HEK293 (cell line): Measurements from ENCODE around the gene CHRNA4.

Experiments
- CTCF ChIA-PET: fragments of 350-600 bp; formaldehyde crosslinking; extraction: SDS; loops from one replicate; lab custom pipeline; 2021; ENCODE audit warnings: antibody characterized with exemption; lab: Yijun Ruan, JAX
- POLR2A ChIA-PET: fragments of 300-600 bp; formaldehyde crosslinking; extraction: SDS; loops from one replicate; lab custom pipeline; 2020; ENCODE audit warnings: antibody characterized with exemption, inconsistent platforms; lab: Yijun Ruan, JAX
- H3K27ac ChIP-seq: fragments of 200-500 bp; sonication (Bioruptor generic); 2 replicates; pipeline ENCODE4 v1.5.1; 2014; ENCODE audit warnings: low read depth, low read length, control low read depth, inconsistent platforms; ENCODE audit errors: extremely low read depth
- H3K36me3 ChIP-seq, 2 experiments: fragments of 200-500 bp in 1 of 2; sonication (Bioruptor generic) in 1 of 2; 1 replicate in 1 of 2; 2 replicates in 1 of 2; pipeline ENCODE4 v1.5.1; 2014 to 2017; ENCODE audit warnings: inconsistent platforms in 2 of 2, low read length in 2 of 2; ENCODE audit not compliant: control insufficient read depth in 2 of 2, insufficient read depth in 1 of 2
- H3K4me1 ChIP-seq: fragments of 200-500 bp; sonication (Bioruptor generic); 2 replicates; pipeline ENCODE4 v1.5.1; 2014; ENCODE audit warnings: mild to moderate bottlenecking, low read length, inconsistent platforms; ENCODE audit not compliant: control insufficient read depth, insufficient read depth
- H3K4me3 ChIP-seq: 2 replicates; pipeline ENCODE4 v1.5.1; 2011; ENCODE audit warnings: low read depth, mild to moderate bottlenecking, control low read depth, low read length, moderate library complexity
- H3K9me3 ChIP-seq: fragments of 200-500 bp; sonication (Bioruptor generic); 2 replicates; pipeline ENCODE4 v1.5.1; 2014; ENCODE audit warnings: low read depth, low read length, inconsistent platforms; ENCODE audit not compliant: control insufficient read depth, insufficient read depth
- GFI1B ChIP-seq: fragments of 450-650 bp; formaldehyde crosslinking; IDR thresholded peaks from 2 replicates; pipeline ENCODE4 v1.5.1; 2016; ENCODE audit warnings: missing biosample characterization, missing genetic modification characterization
- MZF1 ChIP-seq: fragments of 450-650 bp; formaldehyde crosslinking; IDR thresholded peaks from 2 replicates; pipeline ENCODE4 v1.5.1; 2017; ENCODE audit warnings: missing biosample characterization, missing genetic modification characterization, borderline replicate concordance
- OSR2 ChIP-seq: fragments of 450-650 bp; formaldehyde crosslinking; IDR thresholded peaks from 2 replicates; pipeline ENCODE4 v1.5.1; 2016; ENCODE audit warnings: missing biosample characterization, missing genetic modification characterization
- ZBTB1 ChIP-seq: fragments of 450-650 bp; formaldehyde crosslinking; IDR thresholded peaks from 2 replicates; pipeline ENCODE4 v1.5.1; 2016; ENCODE audit warnings: missing biosample characterization, missing genetic modification characterization
- ZBTB17 ChIP-seq: fragments of 450-650 bp; formaldehyde crosslinking; IDR thresholded peaks from 2 replicates; pipeline ENCODE4 v1.5.1; 2016; ENCODE audit warnings: missing biosample characterization, missing genetic modification characterization
- ZFP41 ChIP-seq: fragments of 450-650 bp; formaldehyde crosslinking; IDR thresholded peaks from 2 replicates; pipeline ENCODE4 v1.5.1; 2016; ENCODE audit warnings: missing biosample characterization, missing genetic modification characterization, borderline replicate concordance
- ZNF184 ChIP-seq: fragments of 450-650 bp; IDR thresholded peaks from 2 replicates; pipeline ENCODE4 v1.5.1; 2018; ENCODE audit warnings: missing biosample characterization, mild to moderate bottlenecking, missing genetic modification characterization
- ZNF23 ChIP-seq: fragments of 450-650 bp; formaldehyde crosslinking; IDR thresholded peaks from 2 replicates; pipeline ENCODE4 v1.5.1; 2016; ENCODE audit warnings: missing biosample characterization, missing genetic modification characterization, borderline replicate concordance
- ZNF24 ChIP-seq: fragments of 450-650 bp; formaldehyde crosslinking; IDR thresholded peaks from 2 replicates; pipeline ENCODE4 v1.5.1; 2016; ENCODE audit warnings: missing biosample characterization, missing genetic modification characterization
- ZNF423 ChIP-seq: fragments of 450-650 bp; formaldehyde crosslinking; IDR thresholded peaks from 2 replicates; pipeline ENCODE4 v1.5.1; 2016; ENCODE audit warnings: missing biosample characterization, missing genetic modification characterization
- ZNF571 ChIP-seq: fragments of 450-650 bp; formaldehyde crosslinking; IDR thresholded peaks from 2 replicates; pipeline ENCODE4 v1.5.0; 2017; ENCODE audit warnings: missing biosample characterization, missing genetic modification characterization
- ZNF600 ChIP-seq: fragments of 450-650 bp; formaldehyde crosslinking; IDR thresholded peaks from 2 replicates; pipeline ENCODE4 v1.5.1; 2016; ENCODE audit warnings: missing biosample characterization, missing genetic modification characterization
- ZNF621 ChIP-seq: fragments of 450-650 bp; formaldehyde crosslinking; IDR thresholded peaks from 2 replicates; pipeline ENCODE4 v1.5.1; 2017; ENCODE audit warnings: missing biosample characterization, missing genetic modification characterization
- ZNF623 ChIP-seq: fragments of 450-650 bp; formaldehyde crosslinking; IDR thresholded peaks from 2 replicates; pipeline ENCODE4 v1.5.1; 2016; ENCODE audit warnings: missing biosample characterization, missing genetic modification characterization
- ZNF629 ChIP-seq: fragments of 450-650 bp; formaldehyde crosslinking; IDR thresholded peaks from 2 replicates; pipeline ENCODE4 v1.5.1; 2017; ENCODE audit warnings: missing biosample characterization, missing genetic modification characterization
- ZNF660 ChIP-seq: fragments of 450-650 bp; IDR thresholded peaks from 2 replicates; pipeline ENCODE4 v1.5.1; 2018; ENCODE audit warnings: missing biosample characterization, mild to moderate bottlenecking, missing genetic modification characterization
- ZNF670 ChIP-seq: fragments of 450-650 bp; formaldehyde crosslinking; IDR thresholded peaks from 2 replicates; pipeline ENCODE4 v1.5.1; 2016; ENCODE audit warnings: missing biosample characterization, missing genetic modification characterization, low read depth
- ZNF777 ChIP-seq: fragments of 450-650 bp; formaldehyde crosslinking; IDR thresholded peaks from 2 replicates; pipeline ENCODE4 v1.5.1; 2017; ENCODE audit warnings: missing biosample characterization, missing genetic modification characterization, borderline replicate concordance
- TF ChIP-seq, protein P1 (sequence below): fragments of 450-650 bp; formaldehyde crosslinking; IDR thresholded peaks from 2 replicates; pipeline ENCODE4 v1.5.1; 2017; ENCODE audit warnings: missing biosample characterization, missing genetic modification characterization
- TF ChIP-seq, protein P2 (sequence below): fragments of 450-650 bp; formaldehyde crosslinking; IDR thresholded peaks from 2 replicates; pipeline ENCODE4; 2016; ENCODE audit warnings: missing biosample characterization, missing genetic modification characterization
- TF ChIP-seq, protein P3 (sequence below): fragments of 450-650 bp; formaldehyde crosslinking; IDR thresholded peaks from 2 replicates; pipeline ENCODE4 v1.5.1; 2016; ENCODE audit warnings: missing biosample characterization, missing genetic modification characterization
- TF ChIP-seq, protein P4 (sequence below): fragments of 450-650 bp; formaldehyde crosslinking; IDR thresholded peaks from 2 replicates; pipeline ENCODE4 v1.5.1; 2016; ENCODE audit warnings: missing biosample characterization, missing genetic modification characterization, low read depth
- TF ChIP-seq, protein P5 (sequence below): fragments of 450-650 bp; formaldehyde crosslinking; IDR thresholded peaks from 2 replicates; pipeline ENCODE4 v1.5.1; 2017; ENCODE audit warnings: missing biosample characterization, missing genetic modification characterization

Gene CHRNA4

DNA sequence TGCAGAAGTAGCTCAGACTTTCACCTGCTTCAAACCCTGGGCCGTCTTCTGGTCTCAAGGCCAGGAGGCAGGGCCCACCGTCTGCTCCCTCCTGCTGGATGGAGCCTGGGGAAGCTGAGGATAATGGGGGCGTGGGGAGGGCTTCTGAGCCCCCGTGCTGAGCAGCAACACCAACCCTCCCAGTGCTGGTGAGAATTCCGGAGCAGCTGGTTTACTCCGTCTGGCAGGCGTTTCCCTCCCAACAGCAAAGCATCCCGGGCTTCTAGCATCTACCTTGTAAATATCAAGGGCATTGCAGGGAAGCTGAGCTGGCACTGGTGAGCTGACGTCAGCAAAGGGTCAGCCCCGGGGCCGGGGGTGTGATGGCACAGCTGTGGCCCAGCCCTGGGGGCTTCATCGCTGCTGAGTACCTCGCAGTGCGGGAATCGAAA lies 16.8 kb upstream of the CHRNA4 start:
- ChIA-PET CTCF (interaction anchor here (0.6 to 7.3 kb wide), 4 partner anchors 69 to 760 kb away, joined by 3 to 89 read pairs (median 6); no protein-coding TSS in a partner anchor), POLR2A (no interaction called here)
- Histone ChIP-seq H3K9me3 (no peaks in the 10 kb centered on the region), H3K27ac (no peak overlapping the region), H3K4me3 (no peak overlapping the region), H3K4me1 (no peaks in the 10 kb centered on the region), H3K36me3 (no peaks in the 10 kb centered on the region)
- TF ChIP-seq ZNF660 (tag by site-specific recombination) (no peak), MZF1 (no peak), ZNF777 (tag by site-specific recombination) (no peak), ZNF24 (tag by site-specific recombination) (no peak), ZNF600 (peak; percentile 62)
- TF ChIP-seq, protein P1, sequence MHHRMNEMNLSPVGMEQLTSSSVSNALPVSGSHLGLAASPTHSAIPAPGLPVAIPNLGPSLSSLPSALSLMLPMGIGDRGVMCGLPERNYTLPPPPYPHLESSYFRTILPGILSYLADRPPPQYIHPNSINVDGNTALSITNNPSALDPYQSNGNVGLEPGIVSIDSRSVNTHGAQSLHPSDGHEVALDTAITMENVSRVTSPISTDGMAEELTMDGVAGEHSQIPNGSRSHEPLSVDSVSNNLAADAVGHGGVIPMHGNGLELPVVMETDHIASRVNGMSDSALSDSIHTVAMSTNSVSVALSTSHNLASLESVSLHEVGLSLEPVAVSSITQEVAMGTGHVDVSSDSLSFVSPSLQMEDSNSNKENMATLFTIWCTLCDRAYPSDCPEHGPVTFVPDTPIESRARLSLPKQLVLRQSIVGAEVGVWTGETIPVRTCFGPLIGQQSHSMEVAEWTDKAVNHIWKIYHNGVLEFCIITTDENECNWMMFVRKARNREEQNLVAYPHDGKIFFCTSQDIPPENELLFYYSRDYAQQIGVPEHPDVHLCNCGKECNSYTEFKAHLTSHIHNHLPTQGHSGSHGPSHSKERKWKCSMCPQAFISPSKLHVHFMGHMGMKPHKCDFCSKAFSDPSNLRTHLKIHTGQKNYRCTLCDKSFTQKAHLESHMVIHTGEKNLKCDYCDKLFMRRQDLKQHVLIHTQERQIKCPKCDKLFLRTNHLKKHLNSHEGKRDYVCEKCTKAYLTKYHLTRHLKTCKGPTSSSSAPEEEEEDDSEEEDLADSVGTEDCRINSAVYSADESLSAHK (tag by site-specific recombination), result no peak
- TF ChIP-seq, protein P2, sequence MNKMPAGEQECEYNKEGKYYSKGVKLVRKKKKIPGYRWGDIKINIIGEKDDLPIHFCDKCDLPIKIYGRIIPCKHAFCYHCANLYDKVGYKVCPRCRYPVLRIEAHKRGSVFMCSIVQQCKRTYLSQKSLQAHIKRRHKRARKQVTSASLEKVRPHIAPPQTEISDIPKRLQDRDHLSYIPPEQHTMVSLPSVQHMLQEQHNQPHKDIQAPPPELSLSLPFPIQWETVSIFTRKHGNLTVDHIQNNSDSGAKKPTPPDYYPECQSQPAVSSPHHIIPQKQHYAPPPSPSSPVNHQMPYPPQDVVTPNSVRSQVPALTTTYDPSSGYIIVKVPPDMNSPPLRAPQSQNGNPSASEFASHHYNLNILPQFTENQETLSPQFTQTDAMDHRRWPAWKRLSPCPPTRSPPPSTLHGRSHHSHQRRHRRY (tag by site-specific recombination), result no peak

DNA sequence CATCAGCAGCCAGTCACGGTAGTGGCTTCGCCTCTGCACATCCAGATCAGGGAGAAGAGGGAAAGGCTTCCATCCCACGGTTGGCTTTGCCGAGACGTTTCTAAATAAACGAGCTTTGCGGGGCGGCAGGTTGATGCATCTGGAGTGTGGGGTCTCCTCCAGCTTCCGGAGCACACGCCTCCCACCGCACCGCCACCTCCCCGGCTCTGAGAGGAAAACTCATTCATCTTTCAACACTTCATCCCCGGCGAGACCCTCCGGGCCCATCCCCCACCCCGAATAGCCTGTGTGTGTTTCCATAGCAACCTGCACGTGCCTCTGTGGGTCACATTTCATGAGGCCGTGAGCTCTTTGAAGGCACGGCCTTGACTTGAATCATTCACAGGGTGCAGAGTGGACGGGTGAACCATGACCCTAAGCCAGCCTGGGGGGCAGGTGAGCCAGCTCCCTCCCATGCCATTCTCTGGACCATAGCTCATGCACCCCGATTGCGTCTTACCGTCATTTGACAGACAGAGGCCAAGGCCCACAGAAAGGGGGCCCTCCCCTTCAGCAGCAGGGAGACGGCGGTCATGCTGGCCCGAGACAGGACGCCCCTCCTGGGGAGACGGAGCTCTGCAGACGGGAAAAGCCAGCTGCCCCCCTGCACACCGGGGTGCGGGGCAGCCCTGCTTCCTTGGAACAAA lies 16.2 kb upstream of the CHRNA4 start:
- Histone ChIP-seq H3K4me3 (no peak overlapping the region), H3K36me3 (no peaks in the 10 kb centered on the region), H3K9me3 (no peaks in the 10 kb centered on the region), H3K4me1 (no peaks in the 10 kb centered on the region), H3K27ac (no peak overlapping the region)
- TF ChIP-seq ZBTB1 (tag by site-specific recombination) (no peak), ZBTB17 (tag by site-specific recombination) (0 out of 2 replicates have a peak, but pooled peaks have one; percentile 23), ZNF629 (tag by site-specific recombination) (no peak)
- ChIA-PET CTCF (interaction anchor here (0.6 to 7.3 kb wide), 5 partner anchors 68 to 761 kb away, joined by 3 to 89 read pairs (median 4); no protein-coding TSS in a partner anchor), POLR2A (no interaction called here)

DNA sequence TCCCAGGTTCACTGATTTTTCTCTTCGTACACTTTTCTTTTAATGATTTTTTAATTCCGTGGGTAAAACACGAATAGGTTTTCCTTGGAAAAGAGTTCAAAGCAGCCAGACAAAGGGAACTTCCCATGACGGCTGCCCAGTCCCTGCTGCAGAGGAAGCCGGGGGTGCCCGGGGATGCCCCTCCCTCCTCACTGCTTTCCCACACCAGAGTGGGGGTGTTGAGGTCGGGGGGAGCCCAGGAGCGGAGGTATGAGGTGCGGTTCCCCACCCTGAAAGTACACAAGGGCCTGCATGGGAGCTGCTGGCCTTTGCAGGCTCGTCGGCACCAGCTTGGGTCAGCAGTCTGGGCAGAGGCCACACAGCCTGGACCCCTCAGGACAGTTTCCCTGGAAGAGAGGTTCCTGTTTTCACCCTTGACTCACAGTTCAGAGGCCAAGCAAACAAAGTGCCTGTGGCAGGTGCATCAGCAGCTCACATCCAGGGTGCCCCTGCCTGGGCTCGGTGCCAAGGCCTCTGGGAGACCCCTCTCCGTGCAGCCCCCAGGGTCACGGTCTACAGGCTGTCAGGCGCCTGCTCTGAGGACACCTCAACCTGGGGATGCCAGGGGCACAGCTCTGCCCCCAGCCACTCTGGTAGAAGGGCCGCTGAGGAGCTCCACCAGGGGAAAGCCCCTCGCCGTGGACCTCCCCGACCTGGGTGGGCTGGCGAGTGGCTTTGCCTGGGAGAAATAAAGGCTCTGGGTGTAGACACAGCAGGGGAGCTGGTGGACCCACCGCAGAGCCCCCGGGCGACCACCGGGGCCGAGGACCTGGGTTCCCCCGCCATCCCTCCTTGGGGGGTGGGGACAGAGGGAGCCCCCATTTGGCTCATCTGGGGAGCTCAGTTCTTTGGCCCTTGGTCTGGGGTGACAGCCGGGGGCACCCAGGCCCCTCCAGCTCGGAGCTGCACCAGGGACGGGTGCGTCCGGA lies 15.4 kb upstream of the CHRNA4 start:
- no peak overlapping the region for H3K4me3 ChIP-seq
- H3K9me3 ChIP-seq, result no peaks in the 10 kb centered on the region
- ChIA-PET POLR2A (no interaction called here), CTCF (interaction anchor here (0.7 to 7.3 kb wide), 3 partner anchors 67 to 153 kb away, joined by 4 to 89 read pairs (median 10); no protein-coding TSS in a partner anchor)
- no peaks in the 10 kb centered on the region for H3K4me1 ChIP-seq
- H3K27ac ChIP-seq, result no peak overlapping the region
- H3K36me3 ChIP-seq, result no peaks in the 10 kb centered on the region
- TF ChIP-seq ZNF423 (tag by site-specific recombination) (no peak), ZNF571 (tag by site-specific recombination) (no peak), ZNF23 (tag by site-specific recombination) (no peak), GFI1B (tag by site-specific recombination) (no peak), ZNF621 (tag by site-specific recombination) (no peak), ZNF184 (tag by site-specific recombination) (no peak), OSR2 (tag by site-specific recombination) (no peak), ZFP41 (tag by site-specific recombination) (no peak), ZNF670 (tag by site-specific recombination) (no peak), ZNF623 (tag by site-specific recombination) (no peak)
- TF ChIP-seq, protein P3, sequence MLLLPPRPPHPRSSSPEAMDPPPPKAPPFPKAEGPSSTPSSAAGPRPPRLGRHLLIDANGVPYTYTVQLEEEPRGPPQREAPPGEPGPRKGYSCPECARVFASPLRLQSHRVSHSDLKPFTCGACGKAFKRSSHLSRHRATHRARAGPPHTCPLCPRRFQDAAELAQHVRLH, result no peak
- TF ChIP-seq, protein P4, sequence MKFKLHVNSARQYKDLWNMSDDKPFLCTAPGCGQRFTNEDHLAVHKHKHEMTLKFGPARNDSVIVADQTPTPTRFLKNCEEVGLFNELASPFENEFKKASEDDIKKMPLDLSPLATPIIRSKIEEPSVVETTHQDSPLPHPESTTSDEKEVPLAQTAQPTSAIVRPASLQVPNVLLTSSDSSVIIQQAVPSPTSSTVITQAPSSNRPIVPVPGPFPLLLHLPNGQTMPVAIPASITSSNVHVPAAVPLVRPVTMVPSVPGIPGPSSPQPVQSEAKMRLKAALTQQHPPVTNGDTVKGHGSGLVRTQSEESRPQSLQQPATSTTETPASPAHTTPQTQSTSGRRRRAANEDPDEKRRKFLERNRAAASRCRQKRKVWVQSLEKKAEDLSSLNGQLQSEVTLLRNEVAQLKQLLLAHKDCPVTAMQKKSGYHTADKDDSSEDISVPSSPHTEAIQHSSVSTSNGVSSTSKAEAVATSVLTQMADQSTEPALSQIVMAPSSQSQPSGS (tag by site-specific recombination), result no peak
- TF ChIP-seq, protein P5, sequence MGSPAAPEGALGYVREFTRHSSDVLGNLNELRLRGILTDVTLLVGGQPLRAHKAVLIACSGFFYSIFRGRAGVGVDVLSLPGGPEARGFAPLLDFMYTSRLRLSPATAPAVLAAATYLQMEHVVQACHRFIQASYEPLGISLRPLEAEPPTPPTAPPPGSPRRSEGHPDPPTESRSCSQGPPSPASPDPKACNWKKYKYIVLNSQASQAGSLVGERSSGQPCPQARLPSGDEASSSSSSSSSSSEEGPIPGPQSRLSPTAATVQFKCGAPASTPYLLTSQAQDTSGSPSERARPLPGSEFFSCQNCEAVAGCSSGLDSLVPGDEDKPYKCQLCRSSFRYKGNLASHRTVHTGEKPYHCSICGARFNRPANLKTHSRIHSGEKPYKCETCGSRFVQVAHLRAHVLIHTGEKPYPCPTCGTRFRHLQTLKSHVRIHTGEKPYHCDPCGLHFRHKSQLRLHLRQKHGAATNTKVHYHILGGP (tag by site-specific recombination), result no peak
